Measurements from ENCODE around the gene APOBEC2. TPM values are rescaled to one million over a fixed set of nuclear protein-coding genes. Genes with fewer than 3 reads are reported as not detected.
A peak's percentile ranks its signal among the peaks of the same experiment; 100 is the strongest.

The APOBEC2 gene
- total and polyA plus RNA-seq, 9 of the 15 experiments (the other 6 are each of a cell fraction or from before 2014, with no cell fraction given) = 0.25 to 1.6 TPM; not detected in 7

DNA sequence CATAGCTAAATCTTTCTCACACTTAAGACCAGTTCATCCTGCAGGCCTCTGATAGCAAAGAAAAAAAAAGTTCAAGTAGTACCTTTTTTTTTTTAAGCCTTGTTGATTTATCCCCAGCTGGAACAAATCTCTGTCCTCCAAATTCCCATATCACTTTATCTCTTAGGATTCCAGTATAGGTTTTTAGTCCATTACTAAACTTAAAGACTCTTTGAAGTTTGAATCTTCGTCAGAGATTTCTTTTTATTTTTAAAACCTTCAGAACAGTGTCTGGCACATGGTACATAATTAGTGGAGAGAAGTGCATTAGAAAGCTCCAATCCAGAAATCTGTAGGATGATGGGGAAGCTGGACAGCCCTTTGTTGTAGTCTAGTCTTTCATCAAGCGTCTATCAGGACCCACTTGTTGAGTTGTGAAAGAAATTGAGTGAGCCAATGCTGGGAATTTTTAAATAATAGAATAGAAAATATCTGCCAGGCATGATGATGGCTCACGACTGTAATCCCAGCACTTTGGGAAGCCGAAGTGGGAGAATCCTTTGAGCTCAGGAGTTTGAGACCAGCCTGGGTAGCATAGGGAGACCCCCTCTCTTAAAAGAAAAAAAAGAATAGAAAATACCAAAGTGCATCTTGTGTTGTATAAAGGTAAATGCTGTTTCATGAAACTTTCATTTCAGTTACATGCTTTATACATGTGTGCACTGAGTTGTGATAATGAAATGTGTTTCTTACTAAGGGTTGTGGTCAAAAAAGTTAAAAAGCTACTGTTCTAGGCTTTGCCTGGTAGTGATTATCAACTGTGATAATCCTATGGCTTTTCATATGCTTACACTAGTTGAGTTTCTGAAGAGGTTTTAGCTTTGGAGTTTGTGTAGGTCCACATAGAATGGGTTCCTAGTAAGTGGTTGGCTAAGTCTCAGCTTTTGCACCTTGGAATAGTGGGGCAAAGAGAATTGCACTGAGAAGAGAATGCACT is 22.9 kb downstream of the APOBEC2 start:
- intact Hi-C loops (cut with micrococcal nuclease) (no loop called here), in situ Hi-C loops (cut with MboI) (no loop called here)
- FAIRE-seq (no peak), ATAC-seq (no peak), DNase-seq (ENCODE audit: extremely low read depth in 1 of 4, low spot score in 3 of 4) (no peak)
- Histone ChIP-seq H2AFZ (ENCODE audit: low read depth, low read length) (no peak overlapping the region), H3K36me3 (ENCODE audit: control insufficient read depth, insufficient read depth, low read length) (peaks cover 33% of the 10 kb centered on the region), H3K79me2 (ENCODE audit: control insufficient read depth, insufficient read depth, low read length) (peaks cover 72% of the 10 kb centered on the region), H3K9me1 (ENCODE audit: control insufficient read depth, insufficient read depth, low read length) (no peaks in the 10 kb centered on the region), H3K27me3 (ENCODE audit: control insufficient read depth in 2 of 2, insufficient read depth in 2 of 2, low read length in 2 of 2) (no peaks in the 10 kb centered on the region), H3K27ac (ENCODE audit: extremely low read depth, low read depth, low read length) (no peak overlapping the region), H3K4me2 (ENCODE audit: insufficient read depth, low read length) (peak overlapping the region; percentile 99; the same call in 1 of the 2 replicates), H3K9me3 (replicated peaks; ENCODE audit: control insufficient read depth, insufficient read depth, low read depth, low read length) (no peaks in the 10 kb centered on the region), H3K4me1 (replicated peaks in 1 of 2; ENCODE audit: control insufficient read depth in 2 of 2, insufficient read depth in 2 of 2, low read length in 2 of 2) (peaks cover 9 to 17% of the 10 kb centered on the region in 2 experiments), H3K4me3 (no peak overlapping the region; the same call in 1 of the 2 replicates), H3K9ac (ENCODE audit: insufficient read depth in 1 of 2, low read depth in 2 of 2, low read length in 2 of 2) (no peak overlapping the region), H4K20me1 (replicated peaks; ENCODE audit: control insufficient read depth, insufficient read depth, low read length) (no peaks in the 10 kb centered on the region)
- ChIA-PET CTCF (ENCODE audit: low intra/inter-chr PET ratio) (interaction anchor here (0.5 kb wide), 1 partner anchor 10 kb away, joined by 3 read pairs; no protein-coding TSS in a partner anchor), POLR2A (interaction anchor here (0.6 to 1.5 kb wide), 7 partner anchors 8 to 56 kb away, joined by 3 to 6 read pairs (median 3); partner anchors contain the start of gene APOBEC2)
- WGBS (ENCODE audit: insufficient coverage, low coverage, missing lambda C conversion rate) = 65% methylated on average over 4 of the region's 4 CpGs
- BruUV-seq (replicated peaks) = no TSS peak
- TF ChIP-seq CHD2 (IDR thresholded peaks at IDR 0.05; ENCODE audit: low read depth, low read length) = no peak
- no peak for TF ChIP-seq CEBPZ (IDR thresholded peaks at IDR 0.05; ENCODE audit: borderline replicate concordance, low read depth, low read length)
- TF ChIP-seq, protein P1, sequence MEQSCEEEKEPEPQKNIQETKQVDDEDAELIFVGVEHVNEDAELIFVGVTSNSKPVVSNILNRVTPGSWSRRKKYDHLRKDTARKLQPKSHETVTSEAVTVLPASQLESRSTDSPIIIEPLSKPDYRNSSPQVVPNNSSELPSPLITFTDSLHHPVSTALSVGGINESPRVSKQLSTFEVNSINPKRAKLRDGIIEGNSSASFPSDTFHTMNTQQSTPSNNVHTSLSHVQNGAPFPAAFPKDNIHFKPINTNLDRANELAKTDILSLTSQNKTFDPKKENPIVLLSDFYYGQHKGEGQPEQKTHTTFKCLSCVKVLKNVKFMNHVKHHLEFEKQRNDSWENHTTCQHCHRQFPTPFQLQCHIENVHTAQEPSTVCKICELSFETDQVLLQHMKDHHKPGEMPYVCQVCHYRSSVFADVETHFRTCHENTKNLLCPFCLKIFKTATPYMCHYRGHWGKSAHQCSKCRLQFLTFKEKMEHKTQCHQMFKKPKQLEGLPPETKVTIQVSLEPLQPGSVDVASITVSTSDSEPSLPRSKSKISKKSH (CRISPR knock-in tag; IDR thresholded peaks at IDR 0.05) = no peak
- TF ChIP-seq KDM1A (IDR thresholded peaks at IDR 0.05) = peak; percentile 19 to 33; a peak in 2 of 4 replicates
- TF ChIP-seq, protein P2, sequence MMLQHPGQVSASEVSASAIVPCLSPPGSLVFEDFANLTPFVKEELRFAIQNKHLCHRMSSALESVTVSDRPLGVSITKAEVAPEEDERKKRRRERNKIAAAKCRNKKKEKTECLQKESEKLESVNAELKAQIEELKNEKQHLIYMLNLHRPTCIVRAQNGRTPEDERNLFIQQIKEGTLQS (IDR thresholded peaks at IDR 0.05) = no peak
- TF ChIP-seq, protein P2 (CRISPR knock-in tag; conservative IDR thresholded peaks at IDR 0.05) = no peak
- TF ChIP-seq ZNF384 (IDR thresholded peaks at IDR 0.05; ENCODE audit: low read depth, low read length) = peak; percentile 68; the same call in 1 of the 2 replicates
- TF ChIP-seq, protein P3, sequence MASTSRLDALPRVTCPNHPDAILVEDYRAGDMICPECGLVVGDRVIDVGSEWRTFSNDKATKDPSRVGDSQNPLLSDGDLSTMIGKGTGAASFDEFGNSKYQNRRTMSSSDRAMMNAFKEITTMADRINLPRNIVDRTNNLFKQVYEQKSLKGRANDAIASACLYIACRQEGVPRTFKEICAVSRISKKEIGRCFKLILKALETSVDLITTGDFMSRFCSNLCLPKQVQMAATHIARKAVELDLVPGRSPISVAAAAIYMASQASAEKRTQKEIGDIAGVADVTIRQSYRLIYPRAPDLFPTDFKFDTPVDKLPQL (IDR thresholded peaks at IDR 0.05; ENCODE audit: extremely low read depth, insufficient read length) = no peak
- TF ChIP-seq DNMT1 (IDR thresholded peaks at IDR 0.05) = no peak
- no peak for TF ChIP-seq FOS (IDR thresholded peaks at IDR 0.05; ENCODE audit: extremely low read depth, insufficient read length)
- no peak for TF ChIP-seq ZNF785 (CRISPR knock-in tag; IDR thresholded peaks at IDR 0.05)
- TF ChIP-seq ZNF589 (CRISPR knock-in tag; IDR thresholded peaks at IDR 0.05; ENCODE audit: low read depth) = no peak

Data from K562 (cell line).